ENCODE results near the gene SLC7A6. TPM values are rescaled to one million over a fixed set of nuclear protein-coding genes. Genes with fewer than 3 reads are reported as not detected.
A peak's percentile ranks its signal among the peaks of the same experiment; 100 is the strongest.

The SLC7A6 gene
- total and polyA plus RNA-seq, 2 of the 13 experiments (the other 11 are each of a cell fraction or from before 2014, with no cell fraction given): 35.8 to 70.8 TPM

GRCh38 chr16:68236826-68237242 is 27.5 kb upstream of the SLC7A6 start (continued):
- TF ChIP-seq ZNF670 (CRISPR knock-in tag; IDR thresholded peaks at IDR 0.05; ENCODE audit: borderline replicate concordance) (0 out of 2 replicates have a peak, but pooled peaks have one; percentile 19), NR2F2 (IDR thresholded peaks at IDR 0.05; ENCODE audit: borderline replicate concordance, low read depth) (0 out of 2 replicates have a peak, but pooled peaks have one; percentile 15), PITX1 (CRISPR knock-in tag; IDR thresholded peaks at IDR 0.05) (no peak), YY1 (IDR thresholded peaks at IDR 0.05; ENCODE audit: insufficient read depth, insufficient replicate concordance, low read depth, low read length) (no peak), SAP130 (CRISPR knock-in tag; IDR thresholded peaks at IDR 0.05; ENCODE audit: low read depth) (no peak), ZNF235 (CRISPR knock-in tag; IDR thresholded peaks at IDR 0.05; ENCODE audit: borderline replicate concordance) (no peak), ZNF563 (CRISPR knock-in tag; IDR thresholded peaks at IDR 0.05) (no peak), ZNF143 (CRISPR knock-in tag; IDR thresholded peaks at IDR 0.05) (no peak), ZNF629 (CRISPR knock-in tag; conservative IDR thresholded peaks at IDR 0.05) (no peak), SMARCC2 (IDR thresholded peaks at IDR 0.05) (no peak), NFIC (IDR thresholded peaks at IDR 0.05; ENCODE audit: low read length) (no peak), ZNF225 (CRISPR knock-in tag; IDR thresholded peaks at IDR 0.05) (0 out of 2 replicates have a peak, but pooled peaks have one; percentile 2), KIAA2018 (CRISPR knock-in tag; IDR thresholded peaks at IDR 0.05; ENCODE audit: borderline replicate concordance) (no peak), ZFP90 (CRISPR knock-in tag; IDR thresholded peaks at IDR 0.05; ENCODE audit: borderline replicate concordance) (no peak), KDM4B (CRISPR knock-in tag; IDR thresholded peaks at IDR 0.05) (no peak; the same call in 1 of the 2 replicates), SMAD3 (CRISPR knock-in tag; IDR thresholded peaks at IDR 0.05) (no peak), ARID2 (CRISPR knock-in tag; IDR thresholded peaks at IDR 0.05; ENCODE audit: borderline replicate concordance) (no peak), SRSF1 (optimal IDR thresholded peaks at IDR 0.05; ENCODE audit: low read depth, low read length) (peak; percentile 28), NFATC3 (CRISPR knock-in tag; IDR thresholded peaks at IDR 0.05) (no peak), ZNF333 (CRISPR knock-in tag; IDR thresholded peaks at IDR 0.05; ENCODE audit: borderline replicate concordance) (no peak)
- TF ChIP-seq, protein P1, sequence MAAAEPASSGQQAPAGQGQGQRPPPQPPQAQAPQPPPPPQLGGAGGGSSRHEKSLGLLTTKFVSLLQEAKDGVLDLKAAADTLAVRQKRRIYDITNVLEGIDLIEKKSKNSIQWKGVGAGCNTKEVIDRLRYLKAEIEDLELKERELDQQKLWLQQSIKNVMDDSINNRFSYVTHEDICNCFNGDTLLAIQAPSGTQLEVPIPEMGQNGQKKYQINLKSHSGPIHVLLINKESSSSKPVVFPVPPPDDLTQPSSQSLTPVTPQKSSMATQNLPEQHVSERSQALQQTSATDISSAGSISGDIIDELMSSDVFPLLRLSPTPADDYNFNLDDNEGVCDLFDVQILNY (CRISPR knock-in tag; conservative IDR thresholded peaks at IDR 0.05): no peak
- TF ChIP-seq, protein P2, sequence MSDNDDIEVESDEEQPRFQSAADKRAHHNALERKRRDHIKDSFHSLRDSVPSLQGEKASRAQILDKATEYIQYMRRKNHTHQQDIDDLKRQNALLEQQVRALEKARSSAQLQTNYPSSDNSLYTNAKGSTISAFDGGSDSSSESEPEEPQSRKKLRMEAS (IDR thresholded peaks at IDR 0.05): peak; percentile 8; the same call in 1 of the 2 replicates
